ENCODE data around the gene SOX18. TPM values are rescaled to one million over a fixed set of nuclear protein-coding genes. Genes with fewer than 3 reads are reported as not detected.
A peak's percentile ranks its signal among the peaks of the same experiment; 100 is the strongest.

The SOX18 gene
- total and polyA plus RNA-seq, 2 of the 8 experiments (the other 6 are each of a cell fraction or from before 2014, with no cell fraction given): 0.09 TPM; not detected in 1

DNA sequence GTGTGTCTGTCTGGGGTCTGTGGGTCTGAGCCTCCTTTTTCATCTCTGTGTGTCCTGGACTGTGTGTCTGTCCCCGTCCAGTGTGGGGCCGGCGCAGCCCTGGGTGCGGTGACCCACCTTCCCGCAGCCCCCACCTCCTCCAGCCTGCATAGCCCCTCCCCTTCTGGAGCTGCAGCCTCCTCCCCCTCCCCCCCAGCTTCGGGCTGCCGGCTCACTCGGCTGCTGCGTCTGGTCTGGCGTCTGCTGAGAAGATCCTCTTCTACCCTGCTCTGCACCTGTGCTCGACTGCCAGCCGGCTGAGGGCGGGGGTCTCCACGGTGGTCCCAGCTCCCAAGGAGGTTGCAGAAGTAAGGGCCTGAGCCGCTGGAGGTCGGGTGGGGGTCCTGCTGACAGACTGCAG, 42.3 kb upstream of the SOX18 start:
- Histone ChIP-seq H3K4me2 (ENCODE audit: insufficient read depth in 1 of 2, low read depth in 2 of 2, low read length in 2 of 2) (peak overlapping the region in 1 of 2 experiments; percentile 29; a peak in 2 of 4 replicates), H2AFZ (ENCODE audit: low read length) (no peak overlapping the region), H3K4ac (replicated peaks; ENCODE audit: insufficient read length, low read depth, low read length) (no peak overlapping the region), H3K18ac (ENCODE audit: extremely low read depth, low read length) (no peak overlapping the region), H2BK120ac (replicated peaks; ENCODE audit: low read depth, low read length) (no peak overlapping the region), H2BK15ac (ENCODE audit: low read length) (no peak overlapping the region), H4K20me1 (replicated peaks in 1 of 2; ENCODE audit: control insufficient read depth in 1 of 2, insufficient read depth in 2 of 2, low read length in 2 of 2) (peaks cover 2 to 3% of the 10 kb centered on the region in 2 experiments), H3K4me3 (ENCODE audit: extremely low read depth in 1 of 4, insufficient read depth in 2 of 4, low read depth in 3 of 4, low read length in 4 of 4) (no peak overlapping the region), H3K79me1 (ENCODE audit: low read depth, low read length) (no peaks in the 10 kb centered on the region), H3K9me3 (ENCODE audit: insufficient read depth in 2 of 2, low read depth in 1 of 2, low read length in 1 of 2) (no peaks in the 10 kb centered on the region), H2BK5ac (ENCODE audit: low read depth, low read length) (peak overlapping the region; percentile 12; the same call in 1 of the 2 replicates), H2BK20ac (ENCODE audit: low read length) (no peak overlapping the region), H3K14ac (ENCODE audit: insufficient read length) (no peak overlapping the region), H3K36me3 (ENCODE audit: control insufficient read depth in 2 of 4, insufficient read depth in 4 of 4, low read length in 3 of 4) (no peaks in the 10 kb centered on the region), H3K56ac (replicated peaks; ENCODE audit: insufficient read length, low read depth, low read length) (no peak overlapping the region), H3K27me3 (replicated peaks in 1 of 4; ENCODE audit: control insufficient read depth in 3 of 4, extremely low read depth in 1 of 4, insufficient read depth in 3 of 4, low read length in 3 of 4) (peaks cover 0 to 2% (median 0%) of the 10 kb centered on the region in 4 experiments; a peak in 1 of 7 replicates), H3K27ac (ENCODE audit: low read depth, low read length) (no peak overlapping the region), H3K23ac (ENCODE audit: insufficient read length) (no peak overlapping the region), H3K79me2 (ENCODE audit: control insufficient read depth in 1 of 2, insufficient read depth in 2 of 2, low read length in 2 of 2) (no peaks in the 10 kb centered on the region), H4K5ac (ENCODE audit: insufficient read length, low read depth, low read length) (no peak overlapping the region), H2AK5ac (ENCODE audit: low read depth, low read length) (peak overlapping the region; percentile 95; the same call in 1 of the 2 replicates), H3K23me2 (ENCODE audit: low read depth, low read length) (peaks cover 4% of the 10 kb centered on the region; the same call in 1 of the 2 replicates), H4K91ac (replicated peaks; ENCODE audit: insufficient read length, low read length) (no peak overlapping the region), H2BK12ac (ENCODE audit: low read depth, low read length) (peak overlapping the region; percentile 96; the same call in 1 of the 2 replicates), H3K9ac (replicated peaks in 1 of 4; ENCODE audit: extremely low read depth in 1 of 4, low read depth in 3 of 4, low read length in 3 of 4) (no peak overlapping the region), H3K4me1 (replicated peaks in 1 of 4; ENCODE audit: control insufficient read depth in 3 of 4, insufficient read depth in 4 of 4, low read length in 3 of 4) (peaks cover 0 to 7% (median 2%) of the 10 kb centered on the region in 4 experiments; a peak in 3 of 7 replicates), H4K8ac (ENCODE audit: extremely low read depth, insufficient read depth, low read length) (no peak overlapping the region)
- TF ChIP-seq EP300 (IDR thresholded peaks at IDR 0.05; ENCODE audit: borderline replicate concordance in 1 of 2, low read depth in 2 of 2, low read length in 2 of 2): no peak
- DNase-seq (ENCODE audit: low read depth in 1 of 2, low spot score in 2 of 2) (no peak), FAIRE-seq (no peak)
- CTCF ChIA-PET (ENCODE audit: partially characterized antibody): interaction anchor here (0.6 to 4.5 kb wide), 6 partner anchors 8 to 188 kb away, joined by 3 to 28 read pairs (median 4); no protein-coding TSS in a partner anchor
- POLR2A ChIA-PET (ENCODE audit: partially characterized antibody): interaction anchor here (1.0 kb wide), 1 partner anchor 12 kb away, joined by 5 read pairs; the partner anchor contains the start of gene OPRL1
- WGBS, 2 experiments (ENCODE audit: extremely low coverage in 1 of 2, insufficient coverage in 1 of 2, insufficient read length in 1 of 2, insufficient replicate concordance in 2 of 2, low coverage in 1 of 2, low lambda C conversion rate in 2 of 2, missing lambda C conversion rate in 1 of 2): 34% methylated on average over 8 of the region's 16 CpGs; no CpG with 5 or more reads in 1 of the 2 experiments

Data from H1 (cell line).